ENCODE data around the gene GNAS. TPM values are rescaled to one million over a fixed set of nuclear protein-coding genes. Genes with fewer than 3 reads are reported as not detected.

Gene GNAS
- total and polyA plus RNA-seq, 4 donors: 115 to 360 (median 277) TPM

DNA sequence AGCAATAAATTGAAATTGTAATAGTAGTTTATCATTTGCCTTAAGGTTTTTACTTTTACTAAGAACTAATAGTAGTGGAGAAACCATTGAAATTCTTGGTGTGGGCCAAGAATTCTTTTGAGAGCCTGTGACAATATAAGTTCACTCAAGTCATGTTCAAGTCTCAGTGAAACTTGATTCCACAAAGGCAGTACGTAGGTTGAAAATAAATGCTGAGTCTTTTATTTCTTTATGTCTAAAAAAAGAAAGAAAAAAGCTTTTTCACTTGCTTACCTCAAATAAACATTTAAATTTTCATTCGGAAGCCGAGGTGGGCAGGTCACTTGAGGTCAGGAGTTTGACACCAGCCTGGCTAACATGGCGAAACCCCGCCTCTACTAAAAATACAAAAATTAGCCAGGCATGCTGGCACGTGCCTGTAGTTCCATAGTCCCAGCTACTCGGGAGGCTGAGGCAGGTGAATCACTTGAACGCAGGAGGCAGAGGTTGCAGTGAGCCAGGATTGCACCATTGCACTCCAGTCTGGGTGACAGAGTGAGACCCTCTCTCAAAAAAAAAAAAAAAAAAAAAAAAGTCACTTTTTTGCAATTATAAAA, 70.7 kb downstream of the GNAS start:
- no peak for TF ChIP-seq FOXA2 (IDR thresholded peaks at IDR 0.05)
- TF ChIP-seq, protein P1, sequence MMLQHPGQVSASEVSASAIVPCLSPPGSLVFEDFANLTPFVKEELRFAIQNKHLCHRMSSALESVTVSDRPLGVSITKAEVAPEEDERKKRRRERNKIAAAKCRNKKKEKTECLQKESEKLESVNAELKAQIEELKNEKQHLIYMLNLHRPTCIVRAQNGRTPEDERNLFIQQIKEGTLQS (IDR thresholded peaks at IDR 0.05): no peak
- Histone ChIP-seq H3K27ac (ENCODE audit: low read depth in 1 of 2, low read length in 2 of 2) (no peak overlapping the region), H3K4me3 (ENCODE audit: low read depth in 1 of 3, low read length in 3 of 3) (no peak overlapping the region), H3K4me1 (ENCODE audit: control insufficient read depth in 4 of 4, insufficient read depth in 4 of 4, low read length in 3 of 4) (no peaks in the 10 kb centered on the region), H3K9me3 (ENCODE audit: control insufficient read depth in 4 of 4, low read length in 3 of 4) (no peaks in the 10 kb centered on the region), H3K9ac (ENCODE audit: low read depth in 1 of 2, low read length in 2 of 2) (no peak overlapping the region), H3K27me3 (ENCODE audit: control insufficient read depth in 4 of 4, insufficient read depth in 4 of 4, low read length in 3 of 4) (no peaks in the 10 kb centered on the region), H3K36me3 (ENCODE audit: control insufficient read depth in 4 of 4, insufficient read depth in 3 of 4, low read depth in 1 of 4, low read length in 3 of 4) (no peaks in the 10 kb centered on the region)
- 81% methylated on average over 8 of the region's 8 CpGs for WGBS
- DNase-seq (ENCODE audit: low spot score): no peak

DNA sequence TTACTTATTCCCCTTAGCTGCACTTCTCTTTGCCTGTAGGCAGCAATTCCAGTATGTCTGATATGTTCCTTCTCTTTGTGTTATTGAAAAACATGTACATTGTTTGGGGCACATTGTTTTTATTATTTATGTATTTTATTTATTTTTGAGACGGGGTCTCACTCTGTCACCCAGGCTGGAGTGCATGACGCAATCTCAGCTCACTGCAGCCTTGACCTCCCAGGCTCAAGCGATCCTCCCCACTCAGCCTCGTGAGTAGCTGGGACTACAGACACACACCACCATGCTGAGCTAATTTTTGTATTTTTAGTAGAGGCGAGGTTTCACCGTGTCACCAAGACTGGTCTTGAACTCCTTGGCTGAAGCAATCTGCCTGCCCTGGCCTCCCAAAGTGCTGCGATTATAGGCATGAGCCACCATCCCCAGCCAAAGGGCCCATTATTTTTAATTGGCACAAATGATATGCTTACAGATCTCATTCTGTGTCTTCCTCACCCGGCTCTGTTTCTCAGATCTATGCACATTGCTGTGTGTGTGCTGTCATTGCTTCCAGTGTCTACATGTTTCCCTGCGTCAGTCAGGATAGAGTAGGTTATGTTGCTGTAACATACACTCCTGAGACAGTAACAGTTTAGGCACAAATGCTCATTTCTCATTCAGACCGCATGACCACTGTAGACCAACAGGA, 74.4 kb downstream of the GNAS start:
- Histone ChIP-seq H3K36me3 (ENCODE audit: control insufficient read depth in 4 of 4, insufficient read depth in 3 of 4, low read depth in 1 of 4, low read length in 3 of 4) (no peaks in the 10 kb centered on the region), H3K9me3 (ENCODE audit: control insufficient read depth in 4 of 4, low read length in 3 of 4) (no peaks in the 10 kb centered on the region), H3K4me1 (ENCODE audit: control insufficient read depth in 4 of 4, insufficient read depth in 4 of 4, low read length in 3 of 4) (no peaks in the 10 kb centered on the region), H3K9ac (ENCODE audit: low read depth in 1 of 2, low read length in 2 of 2) (no peak overlapping the region), H3K4me3 (ENCODE audit: low read depth in 1 of 3, low read length in 3 of 3) (no peak overlapping the region), H3K27me3 (ENCODE audit: control insufficient read depth in 4 of 4, insufficient read depth in 4 of 4, low read length in 3 of 4) (no peaks in the 10 kb centered on the region), H3K27ac (ENCODE audit: low read depth in 1 of 2, low read length in 2 of 2) (no peak overlapping the region)
- TF ChIP-seq HNF4G (IDR thresholded peaks at IDR 0.05): no peak
- TF ChIP-seq, protein P1 (IDR thresholded peaks at IDR 0.05): no peak
- 87% methylated on average over 10 of the region's 10 CpGs for WGBS
- DNase-seq (ENCODE audit: low spot score): no peak

DNA sequence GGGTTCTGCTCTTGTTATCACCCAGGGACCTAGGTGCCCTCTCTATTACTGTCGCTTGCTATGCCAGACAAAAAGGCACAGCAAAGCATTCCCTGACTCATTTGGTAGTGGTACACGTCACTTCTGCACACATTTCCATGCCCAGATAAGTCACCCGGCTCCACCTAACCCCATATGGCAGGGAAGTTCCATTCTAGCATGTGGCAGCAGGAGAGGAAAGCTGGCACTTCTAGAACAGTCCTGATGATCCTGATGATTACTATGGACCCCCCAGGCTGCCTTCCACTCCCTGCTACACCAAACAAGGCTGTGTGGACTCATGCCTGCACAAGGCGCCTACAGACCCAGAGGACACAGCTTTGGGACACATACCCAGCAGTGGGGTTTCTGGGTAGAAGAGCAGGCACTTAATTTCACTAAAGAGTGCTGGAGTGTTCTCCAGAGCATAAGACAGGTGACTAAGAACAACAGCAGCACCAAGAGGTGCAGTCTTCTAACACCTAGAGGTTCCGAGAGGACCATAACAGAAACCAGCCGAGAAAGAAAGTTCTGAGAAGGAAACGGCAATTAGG, 75.1 kb downstream of the GNAS start:
- Histone ChIP-seq H3K4me3 (ENCODE audit: low read depth in 1 of 3, low read length in 3 of 3) (no peak overlapping the region), H3K4me1 (ENCODE audit: control insufficient read depth in 4 of 4, insufficient read depth in 4 of 4, low read length in 3 of 4) (no peaks in the 10 kb centered on the region), H3K9ac (ENCODE audit: low read depth in 1 of 2, low read length in 2 of 2) (no peak overlapping the region), H3K27ac (ENCODE audit: low read depth in 1 of 2, low read length in 2 of 2) (no peak overlapping the region), H3K36me3 (ENCODE audit: control insufficient read depth in 4 of 4, insufficient read depth in 3 of 4, low read depth in 1 of 4, low read length in 3 of 4) (no peaks in the 10 kb centered on the region), H3K9me3 (ENCODE audit: control insufficient read depth in 4 of 4, low read length in 3 of 4) (no peaks in the 10 kb centered on the region), H3K27me3 (ENCODE audit: control insufficient read depth in 4 of 4, insufficient read depth in 4 of 4, low read length in 3 of 4) (no peaks in the 10 kb centered on the region)
- TF ChIP-seq, protein P2, sequence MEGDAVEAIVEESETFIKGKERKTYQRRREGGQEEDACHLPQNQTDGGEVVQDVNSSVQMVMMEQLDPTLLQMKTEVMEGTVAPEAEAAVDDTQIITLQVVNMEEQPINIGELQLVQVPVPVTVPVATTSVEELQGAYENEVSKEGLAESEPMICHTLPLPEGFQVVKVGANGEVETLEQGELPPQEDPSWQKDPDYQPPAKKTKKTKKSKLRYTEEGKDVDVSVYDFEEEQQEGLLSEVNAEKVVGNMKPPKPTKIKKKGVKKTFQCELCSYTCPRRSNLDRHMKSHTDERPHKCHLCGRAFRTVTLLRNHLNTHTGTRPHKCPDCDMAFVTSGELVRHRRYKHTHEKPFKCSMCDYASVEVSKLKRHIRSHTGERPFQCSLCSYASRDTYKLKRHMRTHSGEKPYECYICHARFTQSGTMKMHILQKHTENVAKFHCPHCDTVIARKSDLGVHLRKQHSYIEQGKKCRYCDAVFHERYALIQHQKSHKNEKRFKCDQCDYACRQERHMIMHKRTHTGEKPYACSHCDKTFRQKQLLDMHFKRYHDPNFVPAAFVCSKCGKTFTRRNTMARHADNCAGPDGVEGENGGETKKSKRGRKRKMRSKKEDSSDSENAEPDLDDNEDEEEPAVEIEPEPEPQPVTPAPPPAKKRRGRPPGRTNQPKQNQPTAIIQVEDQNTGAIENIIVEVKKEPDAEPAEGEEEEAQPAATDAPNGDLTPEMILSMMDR (IDR thresholded peaks at IDR 0.05; ENCODE audit: low read depth, low read length, missing input control): no peak
- TF ChIP-seq RAD21 (IDR thresholded peaks at IDR 0.05) (no peak), FOXA1 (IDR thresholded peaks at IDR 0.05) (no peak)
- TF ChIP-seq, protein P1 (IDR thresholded peaks at IDR 0.05): no peak
- TF ChIP-seq, protein P3, sequence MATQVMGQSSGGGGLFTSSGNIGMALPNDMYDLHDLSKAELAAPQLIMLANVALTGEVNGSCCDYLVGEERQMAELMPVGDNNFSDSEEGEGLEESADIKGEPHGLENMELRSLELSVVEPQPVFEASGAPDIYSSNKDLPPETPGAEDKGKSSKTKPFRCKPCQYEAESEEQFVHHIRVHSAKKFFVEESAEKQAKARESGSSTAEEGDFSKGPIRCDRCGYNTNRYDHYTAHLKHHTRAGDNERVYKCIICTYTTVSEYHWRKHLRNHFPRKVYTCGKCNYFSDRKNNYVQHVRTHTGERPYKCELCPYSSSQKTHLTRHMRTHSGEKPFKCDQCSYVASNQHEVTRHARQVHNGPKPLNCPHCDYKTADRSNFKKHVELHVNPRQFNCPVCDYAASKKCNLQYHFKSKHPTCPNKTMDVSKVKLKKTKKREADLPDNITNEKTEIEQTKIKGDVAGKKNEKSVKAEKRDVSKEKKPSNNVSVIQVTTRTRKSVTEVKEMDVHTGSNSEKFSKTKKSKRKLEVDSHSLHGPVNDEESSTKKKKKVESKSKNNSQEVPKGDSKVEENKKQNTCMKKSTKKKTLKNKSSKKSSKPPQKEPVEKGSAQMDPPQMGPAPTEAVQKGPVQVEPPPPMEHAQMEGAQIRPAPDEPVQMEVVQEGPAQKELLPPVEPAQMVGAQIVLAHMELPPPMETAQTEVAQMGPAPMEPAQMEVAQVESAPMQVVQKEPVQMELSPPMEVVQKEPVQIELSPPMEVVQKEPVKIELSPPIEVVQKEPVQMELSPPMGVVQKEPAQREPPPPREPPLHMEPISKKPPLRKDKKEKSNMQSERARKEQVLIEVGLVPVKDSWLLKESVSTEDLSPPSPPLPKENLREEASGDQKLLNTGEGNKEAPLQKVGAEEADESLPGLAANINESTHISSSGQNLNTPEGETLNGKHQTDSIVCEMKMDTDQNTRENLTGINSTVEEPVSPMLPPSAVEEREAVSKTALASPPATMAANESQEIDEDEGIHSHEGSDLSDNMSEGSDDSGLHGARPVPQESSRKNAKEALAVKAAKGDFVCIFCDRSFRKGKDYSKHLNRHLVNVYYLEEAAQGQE (IDR thresholded peaks at IDR 0.05): no peak
- DNase-seq (ENCODE audit: low spot score): no peak
- WGBS: 95% methylated on average over 7 of the region's 7 CpGs

Data from liver (tissue), 9 donors.